Measurements from ENCODE around the gene TTL. TPM values are rescaled to one million over a fixed set of nuclear protein-coding genes. Genes with fewer than 3 reads are reported as not detected.

TTL gene
- total and polyA plus RNA-seq, 2 of the 13 experiments (the other 11 are each of a cell fraction or from before 2014, with no cell fraction given) = 19.0 to 59.8 TPM

DNA sequence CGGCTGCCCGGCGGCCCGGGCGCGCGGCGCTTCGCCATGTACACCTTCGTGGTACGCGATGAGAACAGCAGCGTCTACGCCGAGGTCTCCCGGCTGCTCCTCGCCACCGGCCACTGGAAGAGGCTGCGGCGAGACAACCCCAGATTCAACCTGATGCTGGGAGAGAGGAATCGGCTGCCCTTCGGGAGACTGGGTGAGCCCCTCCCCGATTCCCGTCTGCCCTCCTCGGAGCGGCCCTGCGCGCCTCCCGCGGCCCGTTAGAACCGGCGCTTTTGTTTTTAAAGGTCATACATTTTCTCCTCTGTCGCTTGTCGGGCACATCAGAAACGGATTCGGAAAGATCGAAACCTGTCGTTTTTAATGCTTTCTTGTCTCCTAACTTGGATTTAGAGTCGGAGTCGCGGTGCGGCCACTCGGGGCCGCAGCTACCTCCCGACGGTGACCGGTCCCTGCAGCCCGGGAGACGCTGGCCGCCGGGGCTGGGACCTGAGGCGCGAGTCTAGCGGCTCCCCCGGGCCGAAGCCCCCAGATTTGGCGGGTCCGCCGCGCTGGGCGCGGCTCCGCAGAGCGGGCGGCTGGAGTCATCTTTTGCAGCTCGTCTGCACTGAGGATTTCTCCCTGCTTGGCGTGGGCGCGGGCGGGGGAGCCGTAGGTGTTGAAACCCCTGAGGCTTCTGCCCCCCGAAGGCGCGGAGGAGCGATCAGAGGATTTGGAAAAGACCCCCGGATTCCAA, 519 bp downstream of the TTL start (continued):
- TF ChIP-seq, protein P1, sequence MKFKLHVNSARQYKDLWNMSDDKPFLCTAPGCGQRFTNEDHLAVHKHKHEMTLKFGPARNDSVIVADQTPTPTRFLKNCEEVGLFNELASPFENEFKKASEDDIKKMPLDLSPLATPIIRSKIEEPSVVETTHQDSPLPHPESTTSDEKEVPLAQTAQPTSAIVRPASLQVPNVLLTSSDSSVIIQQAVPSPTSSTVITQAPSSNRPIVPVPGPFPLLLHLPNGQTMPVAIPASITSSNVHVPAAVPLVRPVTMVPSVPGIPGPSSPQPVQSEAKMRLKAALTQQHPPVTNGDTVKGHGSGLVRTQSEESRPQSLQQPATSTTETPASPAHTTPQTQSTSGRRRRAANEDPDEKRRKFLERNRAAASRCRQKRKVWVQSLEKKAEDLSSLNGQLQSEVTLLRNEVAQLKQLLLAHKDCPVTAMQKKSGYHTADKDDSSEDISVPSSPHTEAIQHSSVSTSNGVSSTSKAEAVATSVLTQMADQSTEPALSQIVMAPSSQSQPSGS (CRISPR knock-in tag; IDR thresholded peaks at IDR 0.05) = no peak
- TF ChIP-seq SMARCC2 (IDR thresholded peaks at IDR 0.05) (no peak), ZNF451 (CRISPR knock-in tag; IDR thresholded peaks at IDR 0.05) (no peak), ZFY (CRISPR knock-in tag; IDR thresholded peaks at IDR 0.05) (peak; percentile 59), NKX3-1 (CRISPR knock-in tag; IDR thresholded peaks at IDR 0.05) (peak; percentile 72; the same call in 1 of the 2 replicates), MAZ (IDR thresholded peaks at IDR 0.05; ENCODE audit: borderline replicate concordance, low read depth, low read length) (no peak), MAZ (CRISPR knock-in tag; IDR thresholded peaks at IDR 0.05; ENCODE audit: low read depth) (0 out of 2 replicates have a peak, but pooled peaks have one; percentile 24), ZNF777 (CRISPR knock-in tag; IDR thresholded peaks at IDR 0.05) (peak; percentile 86), HNRNPLL (IDR thresholded peaks at IDR 0.05; ENCODE audit: low read depth, low read length, poor library complexity, severe bottlenecking) (peak; percentile 64), CENPT (CRISPR knock-in tag; IDR thresholded peaks at IDR 0.05; ENCODE audit: low read depth) (no peak), TBX2 (CRISPR knock-in tag; IDR thresholded peaks at IDR 0.05; ENCODE audit: borderline replicate concordance) (peak; percentile 15)
- TF ChIP-seq, protein P2, sequence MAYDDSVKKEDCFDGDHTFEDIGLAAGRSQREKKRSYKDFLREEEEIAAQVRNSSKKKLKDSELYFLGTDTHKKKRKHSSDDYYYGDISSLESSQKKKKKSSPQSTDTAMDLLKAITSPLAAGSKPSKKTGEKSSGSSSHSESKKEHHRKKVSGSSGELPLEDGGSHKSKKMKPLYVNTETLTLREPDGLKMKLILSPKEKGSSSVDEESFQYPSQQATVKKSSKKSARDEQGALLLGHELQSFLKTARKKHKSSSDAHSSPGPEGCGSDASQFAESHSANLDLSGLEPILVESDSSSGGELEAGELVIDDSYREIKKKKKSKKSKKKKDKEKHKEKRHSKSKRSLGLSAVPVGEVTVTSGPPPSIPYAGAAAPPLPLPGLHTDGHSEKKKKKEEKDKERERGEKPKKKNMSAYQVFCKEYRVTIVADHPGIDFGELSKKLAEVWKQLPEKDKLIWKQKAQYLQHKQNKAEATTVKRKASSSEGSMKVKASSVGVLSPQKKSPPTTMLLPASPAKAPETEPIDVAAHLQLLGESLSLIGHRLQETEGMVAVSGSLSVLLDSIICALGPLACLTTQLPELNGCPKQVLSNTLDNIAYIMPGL (CRISPR knock-in tag; IDR thresholded peaks at IDR 0.05; ENCODE audit: borderline replicate concordance in 1 of 2, low read depth in 1 of 2) = peak; percentile 66 to 72; a peak in 2 of 4 replicates
- TF ChIP-seq, protein P3, sequence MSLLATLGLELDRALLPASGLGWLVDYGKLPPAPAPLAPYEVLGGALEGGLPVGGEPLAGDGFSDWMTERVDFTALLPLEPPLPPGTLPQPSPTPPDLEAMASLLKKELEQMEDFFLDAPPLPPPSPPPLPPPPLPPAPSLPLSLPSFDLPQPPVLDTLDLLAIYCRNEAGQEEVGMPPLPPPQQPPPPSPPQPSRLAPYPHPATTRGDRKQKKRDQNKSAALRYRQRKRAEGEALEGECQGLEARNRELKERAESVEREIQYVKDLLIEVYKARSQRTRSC (CRISPR knock-in tag; IDR thresholded peaks at IDR 0.05; ENCODE audit: low read depth) = no peak
- TF ChIP-seq, protein P4, sequence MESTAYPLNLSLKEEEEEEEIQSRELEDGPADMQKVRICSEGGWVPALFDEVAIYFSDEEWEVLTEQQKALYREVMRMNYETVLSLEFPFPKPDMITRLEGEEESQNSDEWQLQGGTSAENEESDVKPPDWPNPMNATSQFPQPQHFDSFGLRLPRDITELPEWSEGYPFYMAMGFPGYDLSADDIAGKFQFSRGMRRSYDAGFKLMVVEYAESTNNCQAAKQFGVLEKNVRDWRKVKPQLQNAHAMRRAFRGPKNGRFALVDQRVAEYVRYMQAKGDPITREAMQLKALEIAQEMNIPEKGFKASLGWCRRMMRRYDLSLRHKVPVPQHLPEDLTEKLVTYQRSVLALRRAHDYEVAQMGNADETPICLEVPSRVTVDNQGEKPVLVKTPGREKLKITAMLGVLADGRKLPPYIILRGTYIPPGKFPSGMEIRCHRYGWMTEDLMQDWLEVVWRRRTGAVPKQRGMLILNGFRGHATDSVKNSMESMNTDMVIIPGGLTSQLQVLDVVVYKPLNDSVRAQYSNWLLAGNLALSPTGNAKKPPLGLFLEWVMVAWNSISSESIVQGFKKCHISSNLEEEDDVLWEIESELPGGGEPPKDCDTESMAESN (CRISPR knock-in tag; conservative IDR thresholded peaks at IDR 0.05) = peak; percentile 45; the same call in 1 of the 2 replicates
- TF ChIP-seq, protein P5, sequence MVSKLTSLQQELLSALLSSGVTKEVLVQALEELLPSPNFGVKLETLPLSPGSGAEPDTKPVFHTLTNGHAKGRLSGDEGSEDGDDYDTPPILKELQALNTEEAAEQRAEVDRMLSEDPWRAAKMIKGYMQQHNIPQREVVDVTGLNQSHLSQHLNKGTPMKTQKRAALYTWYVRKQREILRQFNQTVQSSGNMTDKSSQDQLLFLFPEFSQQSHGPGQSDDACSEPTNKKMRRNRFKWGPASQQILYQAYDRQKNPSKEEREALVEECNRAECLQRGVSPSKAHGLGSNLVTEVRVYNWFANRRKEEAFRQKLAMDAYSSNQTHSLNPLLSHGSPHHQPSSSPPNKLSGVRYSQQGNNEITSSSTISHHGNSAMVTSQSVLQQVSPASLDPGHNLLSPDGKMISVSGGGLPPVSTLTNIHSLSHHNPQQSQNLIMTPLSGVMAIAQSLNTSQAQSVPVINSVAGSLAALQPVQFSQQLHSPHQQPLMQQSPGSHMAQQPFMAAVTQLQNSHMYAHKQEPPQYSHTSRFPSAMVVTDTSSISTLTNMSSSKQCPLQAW (CRISPR knock-in tag; IDR thresholded peaks at IDR 0.05) = 0 out of 2 replicates have a peak, but pooled peaks have one; percentile 26
